Suprapubic skin (tissue), 4 donors: ENCODE results near the gene SLC9A7. TPM values are rescaled to one million over a fixed set of nuclear protein-coding genes. Genes with fewer than 3 reads are reported as not detected.

Experiments
- DNase-seq, 2 donors: peaks; one replicate each; pipeline ENCODE4 v3.0.0-alpha.2; 2019; ENCODE audit warnings: low spot score in 2 of 2
- H3K27ac ChIP-seq: fragments of 200-600 bp; sonication (generic); one replicate; pipeline ENCODE4 v1.5.1; 2019
- H3K27me3 ChIP-seq: fragments of 200-600 bp; sonication (generic); one replicate; pipeline ENCODE4 v1.5.1; 2019
- H3K36me3 ChIP-seq: fragments of 200-600 bp; sonication (generic); one replicate; pipeline ENCODE4 v1.5.1; 2019
- H3K4me1 ChIP-seq: fragments of 200-600 bp; sonication (generic); one replicate; pipeline ENCODE4 v1.5.1; 2019
- H3K4me3 ChIP-seq: fragments of 200-600 bp; sonication (generic); one replicate; pipeline ENCODE4 v1.5.1; 2019; ENCODE audit warnings: mild to moderate bottlenecking
- H3K9me3 ChIP-seq: fragments of 200-600 bp; sonication (generic); one replicate; pipeline ENCODE4 v1.5.1; 2019
- CTCF ChIP-seq, 2 donors: fragments of 200-600 bp in 1 of 2; fragments of 450-650 bp in 1 of 2; sonication (generic) in 1 of 2; IDR thresholded peaks; one replicate each; pipeline ENCODE4 v1.5.1; 2016 to 2019; ENCODE audit warnings: antibody characterized with exemption in 2 of 2, mild to moderate bottlenecking in 1 of 2, moderate library complexity in 1 of 2
- EP300 ChIP-seq: sonication (generic); formaldehyde crosslinking; IDR thresholded peaks from one replicate; pipeline ENCODE4 v1.6.1; 2017; ENCODE audit warnings: antibody characterized with exemption
- POLR2A ChIP-seq, 2 donors: fragments of 450-650 bp; IDR thresholded peaks; one replicate each; pipeline ENCODE4 v1.6.1; 2017; ENCODE audit warnings: antibody characterized with exemption in 2 of 2, mild to moderate bottlenecking in 2 of 2, moderate library complexity in 2 of 2
- POLR2AphosphoS5 ChIP-seq, 3 donors: sonication (generic); formaldehyde crosslinking; IDR thresholded peaks; one replicate each; pipeline ENCODE4 v1.6.1; 2017; ENCODE audit warnings: antibody characterized with exemption in 3 of 3
- WGBS: methylation state at CpG from one replicate; pipeline ENCODE4 v1.1.5; 2018; 5-methylcytosine and 5-hydroxymethylcytosine counted together
- total RNA-seq, 4 donors: library from RNA; depleted of rRNA; stranded (reverse); fragments of >200 nt; gene quantifications; one replicate each; pipeline ENCODE4 v1.1.0, GENCODE V29; 2016

The SLC9A7 gene
- total RNA-seq, 4 donors from 2014 or later, result 3.1 to 7.4 (median 6.2) TPM

- no peak overlapping the region for H3K4me3 ChIP-seq
- 79% methylated on average over 3 of the region's 3 CpGs for WGBS
These were observed 54.0 kb downstream of the SLC9A7 start for GRCh38 chrX:46704767-46705386.

DNA sequence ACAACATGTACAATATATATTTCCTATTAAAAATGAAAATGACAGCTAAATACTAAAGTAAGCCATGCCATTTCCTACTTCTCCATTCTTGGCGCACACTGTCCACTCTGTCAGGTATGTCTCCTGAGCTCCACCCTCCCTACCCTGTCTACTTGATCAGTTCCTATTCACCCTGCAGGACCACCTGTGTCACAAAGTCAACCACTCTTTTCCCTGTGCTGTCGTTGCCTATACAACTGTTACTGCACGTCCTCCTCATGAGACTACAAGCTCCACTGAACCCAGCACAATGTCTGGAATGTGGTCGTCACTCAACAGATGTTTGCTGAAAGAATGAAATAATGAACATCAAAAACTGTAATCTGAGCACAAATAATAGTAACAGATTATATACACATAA, 54.9 kb downstream of the SLC9A7 start:
- Histone ChIP-seq H3K9me3 (no peaks in the 10 kb centered on the region), H3K4me3 (no peak overlapping the region), H3K27ac (no peak overlapping the region), H3K4me1 (no peaks in the 10 kb centered on the region), H3K27me3 (no peaks in the 10 kb centered on the region), H3K36me3 (no peaks in the 10 kb centered on the region)
- TF ChIP-seq POLR2AphosphoS5 (IDR thresholded peaks at IDR 0.05) (no peak), EP300 (no peak), CTCF (IDR thresholded peaks at IDR 0.05) (no peak), POLR2A (IDR thresholded peaks at IDR 0.05) (no peak)
- no peak for DNase-seq
- WGBS, result 77% methylated on average over 4 of the region's 4 CpGs

More at GRCh38 chrX:46704767-46705386, 54.0 kb downstream of the SLC9A7 start:
- DNase-seq, result no peak
- H3K9me3 ChIP-seq, result no peaks in the 10 kb centered on the region
- H3K36me3 ChIP-seq, result no peaks in the 10 kb centered on the region
- TF ChIP-seq POLR2AphosphoS5 (IDR thresholded peaks at IDR 0.05) (no peak), POLR2A (IDR thresholded peaks at IDR 0.05) (no peak), EP300 (no peak), CTCF (IDR thresholded peaks at IDR 0.05) (no peak)
- no peak overlapping the region for H3K27ac ChIP-seq
- no peaks in the 10 kb centered on the region for H3K4me1 ChIP-seq
- H3K27me3 ChIP-seq, result no peaks in the 10 kb centered on the region

- Histone ChIP-seq H3K27me3 (no peaks in the 10 kb centered on the region), H3K9me3 (no peaks in the 10 kb centered on the region), H3K27ac (no peak overlapping the region), H3K36me3 (no peaks in the 10 kb centered on the region), H3K4me1 (no peaks in the 10 kb centered on the region), H3K4me3 (no peak overlapping the region)
- no peak for TF ChIP-seq CTCF (IDR thresholded peaks at IDR 0.05)
- no peak for TF ChIP-seq POLR2A (IDR thresholded peaks at IDR 0.05)
- TF ChIP-seq POLR2AphosphoS5 (IDR thresholded peaks at IDR 0.05), result no peak
- TF ChIP-seq EP300, result no peak
- 84% methylated on average over 3 of the region's 3 CpGs for WGBS
- no peak for DNase-seq
These were observed 60.2 kb downstream of the SLC9A7 start for GRCh38 chrX:46698691-46699090.

GRCh38 chrX:46695491-46695890, 63.4 kb downstream of the SLC9A7 start:
- no peak for TF ChIP-seq CTCF (IDR thresholded peaks at IDR 0.05)
- TF ChIP-seq POLR2A (IDR thresholded peaks at IDR 0.05), result no peak
- TF ChIP-seq EP300, result no peak
- TF ChIP-seq POLR2AphosphoS5 (IDR thresholded peaks at IDR 0.05), result no peak
- H3K36me3 ChIP-seq, result no peaks in the 10 kb centered on the region

DNA sequence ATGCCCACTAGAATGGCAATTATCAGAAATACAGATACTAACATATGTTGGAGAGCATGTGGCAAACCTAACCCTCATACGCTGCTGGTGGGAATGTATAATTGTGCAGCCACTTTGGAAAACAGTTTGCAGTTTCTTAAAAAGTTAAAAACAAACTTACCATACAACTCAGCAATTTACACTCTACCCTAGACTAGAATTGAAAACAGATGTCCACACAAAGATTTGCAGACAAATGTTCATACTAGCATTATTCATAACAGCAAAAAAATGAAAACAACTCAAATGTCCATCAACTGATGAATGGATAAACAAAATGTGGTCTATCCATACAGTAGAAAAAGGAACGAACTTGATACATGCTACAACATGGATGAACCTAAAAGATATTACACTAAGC, 64.4 kb downstream of the SLC9A7 start:
- no peaks in the 10 kb centered on the region for H3K9me3 ChIP-seq
- no peaks in the 10 kb centered on the region for H3K4me1 ChIP-seq
- 62% methylated on average over 2 of the region's 2 CpGs for WGBS
- H3K4me3 ChIP-seq, result no peak overlapping the region
- no peaks in the 10 kb centered on the region for H3K27me3 ChIP-seq
- no peak overlapping the region for H3K27ac ChIP-seq
- DNase-seq, result no peak
- no peaks in the 10 kb centered on the region for H3K36me3 ChIP-seq
- TF ChIP-seq POLR2A (IDR thresholded peaks at IDR 0.05), result no peak
- no peak for TF ChIP-seq EP300
- no peak for TF ChIP-seq POLR2AphosphoS5 (IDR thresholded peaks at IDR 0.05)
- no peak for TF ChIP-seq CTCF (IDR thresholded peaks at IDR 0.05)

More at GRCh38 chrX:46695491-46695890, 63.4 kb downstream of the SLC9A7 start:
- no peak for DNase-seq
- H3K27me3 ChIP-seq, result no peaks in the 10 kb centered on the region
- H3K4me1 ChIP-seq, result no peaks in the 10 kb centered on the region
- no peak overlapping the region for H3K27ac ChIP-seq
- WGBS, result 79% methylated on average over 1 of the region's 1 CpG
- no peaks in the 10 kb centered on the region for H3K9me3 ChIP-seq
- H3K4me3 ChIP-seq, result no peak overlapping the region
